OCI-LY7 (cell line): ENCODE measurements around the gene DCX. TPM values are rescaled to one million over a fixed set of nuclear protein-coding genes. Genes with fewer than 3 reads are reported as not detected.

Experiments
- BruUV-seq: library from RNA; stranded (reverse); fragments of 400-500 nt; replicated peaks from 2 replicates; lab custom pipeline; 2021; lab: Mats Ljungman, UMichigan
- CTCF ChIA-PET: fragments of 300-600 bp; sonication (Branson Sonifier 250); formaldehyde crosslinking; loops from one replicate; lab custom pipeline; 2022; ENCODE audit warnings: antibody characterized with exemption; ENCODE audit not compliant: unreplicated experiment; lab: Charles Lee
- POLR2A ChIA-PET: fragments of 300-600 bp; sonication (Branson Sonifier 250); formaldehyde crosslinking; loops from one replicate; lab custom pipeline; 2022; ENCODE audit warnings: antibody characterized with exemption; lab: Charles Lee
- DNase-seq: peaks from one replicate; pipeline ENCODE4 v3.0.0-alpha.2; 2015; ENCODE audit warnings: low spot score
- H2AFZ ChIP-seq: fragments of 200-600 bp; sonication (generic), shearing (Covaris generic); 2 replicates; pipeline ENCODE4 v1.6.1; 2014; ENCODE audit warnings: mild to moderate bottlenecking, antibody characterized with exemption, low read length, moderate library complexity
- H3K27ac ChIP-seq: fragments of 200-600 bp; sonication (generic); 2 replicates; pipeline ENCODE4 v1.5.1; 2014; ENCODE audit warnings: mixed run types, low read depth, mild to moderate bottlenecking, moderate library complexity, low read length, inconsistent platforms; ENCODE audit not compliant: poor library complexity, severe bottlenecking
- H3K36me3 ChIP-seq: fragments of 200-600 bp; sonication (generic); 2 replicates; pipeline ENCODE4 v1.6.1; 2014; ENCODE audit warnings: mild to moderate bottlenecking, antibody characterized with exemption, low read length, moderate library complexity, mixed read lengths; ENCODE audit not compliant: insufficient read depth
- H3K4me1 ChIP-seq: fragments of 200-600 bp; sonication (generic); 2 replicates; pipeline ENCODE4 v1.5.1; 2014; ENCODE audit warnings: mild to moderate bottlenecking, low read length; ENCODE audit not compliant: insufficient read depth, poor library complexity, severe bottlenecking
- H3K4me2 ChIP-seq: fragments of 200-600 bp; sonication (generic); 2 replicates; pipeline ENCODE4 v1.6.1; 2014; ENCODE audit warnings: mild to moderate bottlenecking, low read length
- H3K4me3 ChIP-seq: fragments of 200-600 bp; sonication (generic); 2 replicates; pipeline ENCODE4 v1.5.1; 2014; ENCODE audit warnings: mild to moderate bottlenecking, low read depth, low read length; ENCODE audit not compliant: poor library complexity, severe bottlenecking
- H3K79me2 ChIP-seq: fragments of 200-600 bp; sonication (generic); 2 replicates; pipeline ENCODE4 v1.6.1; 2016; ENCODE audit warnings: low read depth, mild to moderate bottlenecking, low read length, moderate library complexity, mixed read lengths; ENCODE audit not compliant: insufficient read depth
- H3K9me2 ChIP-seq: fragments of 200-600 bp; sonication (generic); 2 replicates; pipeline ENCODE4 v1.6.1; 2016; ENCODE audit warnings: mild to moderate bottlenecking, low read length, mixed read lengths; ENCODE audit not compliant: insufficient read depth
- H3K9me3 ChIP-seq: fragments of 200-600 bp; sonication (generic); 2 replicates; pipeline ENCODE4 v1.6.1; 2014; ENCODE audit warnings: mild to moderate bottlenecking, mixed run types, low read length, mixed read lengths
- H4K20me1 ChIP-seq: fragments of 200-600 bp; sonication (generic); 2 replicates; pipeline ENCODE4 v1.6.1; 2014; ENCODE audit warnings: mild to moderate bottlenecking, antibody characterized with exemption, low read length, moderate library complexity, mixed read lengths; ENCODE audit not compliant: insufficient read depth
- EZH2phosphoT487 ChIP-seq: fragments of 200-600 bp; sonication (generic); IDR thresholded peaks from 2 replicates; pipeline ENCODE4 v1.6.1; 2018; ENCODE audit warnings: low read depth, borderline replicate concordance, mild to moderate bottlenecking, mixed run types, antibody characterized with exemption, low read length, moderate library complexity, mixed read lengths
- intact Hi-C: fragments of 100-400 bp; cut with micrococcal nuclease; formaldehyde crosslinking; loops from one replicate; pipeline ENCODE4 v1.10.0; 2022; ENCODE audit not compliant: unreplicated experiment
- total RNA-seq, 2 experiments: library from RNA; depleted of rRNA in 1 of 2; stranded (reverse); fragments of >200 nt in 1 of 2; shearing (Covaris generic) in 1 of 2; gene quantifications; 2 replicates each; pipeline ENCODE4 v1.2.3, GENCODE V29; 2014 to 2022
- TF ChIP-seq, protein P1 (sequence below): fragments of 200-600 bp; sonication (generic); conservative IDR thresholded peaks from 2 replicates; pipeline ENCODE4 v1.5.1; 2014; ENCODE audit warnings: mild to moderate bottlenecking, antibody characterized with exemption, low read length, moderate library complexity, mixed read lengths

DCX gene
- total RNA-seq, 2 experiments from 2014 or later: not detected

DNA sequence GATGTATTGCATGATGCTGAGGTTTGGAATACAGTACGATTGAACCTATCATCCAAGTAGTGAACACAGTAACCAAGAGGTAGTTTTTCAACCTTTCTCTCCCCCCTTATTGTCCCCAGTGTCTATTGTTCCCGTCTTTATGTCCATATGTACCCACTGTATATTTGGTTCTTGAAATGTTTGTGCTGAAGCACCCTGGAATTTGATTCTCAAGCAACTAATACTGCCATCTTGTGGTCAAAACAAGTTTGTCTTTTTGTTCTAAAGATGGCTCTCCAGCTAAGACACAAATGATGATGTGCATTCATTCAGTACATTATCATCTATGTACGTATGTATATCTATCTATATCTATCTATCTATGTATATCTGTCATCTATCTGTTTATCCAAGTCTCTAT is 33.5 kb upstream of the DCX start:
- no peak overlapping the region for H3K4me2 ChIP-seq
- no TSS peak for BruUV-seq
- H2AFZ ChIP-seq: no peak overlapping the region
- H3K79me2 ChIP-seq: no peaks in the 10 kb centered on the region
- H3K9me2 ChIP-seq: no peaks in the 10 kb centered on the region
- peak; percentile 40 for DNase-seq
- POLR2A ChIA-PET: interaction anchor here (0.7 kb wide), 1 partner anchor 455 kb away, joined by 3 read pairs; no protein-coding TSS in a partner anchor
- TF ChIP-seq, protein P1, sequence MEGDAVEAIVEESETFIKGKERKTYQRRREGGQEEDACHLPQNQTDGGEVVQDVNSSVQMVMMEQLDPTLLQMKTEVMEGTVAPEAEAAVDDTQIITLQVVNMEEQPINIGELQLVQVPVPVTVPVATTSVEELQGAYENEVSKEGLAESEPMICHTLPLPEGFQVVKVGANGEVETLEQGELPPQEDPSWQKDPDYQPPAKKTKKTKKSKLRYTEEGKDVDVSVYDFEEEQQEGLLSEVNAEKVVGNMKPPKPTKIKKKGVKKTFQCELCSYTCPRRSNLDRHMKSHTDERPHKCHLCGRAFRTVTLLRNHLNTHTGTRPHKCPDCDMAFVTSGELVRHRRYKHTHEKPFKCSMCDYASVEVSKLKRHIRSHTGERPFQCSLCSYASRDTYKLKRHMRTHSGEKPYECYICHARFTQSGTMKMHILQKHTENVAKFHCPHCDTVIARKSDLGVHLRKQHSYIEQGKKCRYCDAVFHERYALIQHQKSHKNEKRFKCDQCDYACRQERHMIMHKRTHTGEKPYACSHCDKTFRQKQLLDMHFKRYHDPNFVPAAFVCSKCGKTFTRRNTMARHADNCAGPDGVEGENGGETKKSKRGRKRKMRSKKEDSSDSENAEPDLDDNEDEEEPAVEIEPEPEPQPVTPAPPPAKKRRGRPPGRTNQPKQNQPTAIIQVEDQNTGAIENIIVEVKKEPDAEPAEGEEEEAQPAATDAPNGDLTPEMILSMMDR: peak; percentile 73
- no peak for TF ChIP-seq EZH2phosphoT487
- no peaks in the 10 kb centered on the region for H3K4me1 ChIP-seq
- H3K27ac ChIP-seq: no peak overlapping the region
- H3K9me3 ChIP-seq: no peaks in the 10 kb centered on the region
- intact Hi-C loops: no loop called here
- H4K20me1 ChIP-seq: no peaks in the 10 kb centered on the region
- CTCF ChIA-PET: interaction anchor here (0.5 kb wide), 1 partner anchor 98 kb away, joined by 3 read pairs; no protein-coding TSS in a partner anchor
- H3K4me3 ChIP-seq: no peak overlapping the region
- no peaks in the 10 kb centered on the region for H3K36me3 ChIP-seq

DNA sequence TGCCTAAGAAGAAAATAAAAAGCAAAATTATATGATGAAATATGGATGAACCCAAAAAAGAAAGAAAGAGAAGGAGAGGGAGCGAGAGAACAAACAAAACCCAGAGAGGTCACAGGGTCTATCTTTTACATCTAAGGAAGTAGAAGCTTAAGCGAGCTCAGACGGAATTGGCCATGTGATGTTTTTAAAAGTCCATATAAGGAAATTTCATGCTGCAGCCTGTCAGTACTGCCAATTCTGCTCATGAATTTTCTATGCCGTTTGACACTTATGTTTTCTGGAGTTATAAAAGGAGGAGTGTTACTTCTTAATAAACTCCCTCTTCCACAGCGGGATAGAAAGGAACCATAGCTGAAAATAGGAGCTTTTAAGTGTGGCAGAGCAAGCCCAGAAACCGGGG is 32.9 kb upstream of the DCX start:
- CTCF ChIA-PET: interaction anchor here (0.5 kb wide), 1 partner anchor 98 kb away, joined by 3 read pairs; no protein-coding TSS in a partner anchor
- BruUV-seq: no TSS peak
- no peaks in the 10 kb centered on the region for H4K20me1 ChIP-seq
- no peaks in the 10 kb centered on the region for H3K9me3 ChIP-seq
- intact Hi-C loops: no loop called here
- no peak overlapping the region for H3K27ac ChIP-seq
- H3K36me3 ChIP-seq: no peaks in the 10 kb centered on the region
- no peak overlapping the region for H3K4me3 ChIP-seq
- H3K4me1 ChIP-seq: no peaks in the 10 kb centered on the region
- TF ChIP-seq, protein P1: no peak
- no peak for TF ChIP-seq EZH2phosphoT487
- POLR2A ChIA-PET: interaction anchor here (0.7 kb wide), 1 partner anchor 454 kb away, joined by 3 read pairs; no protein-coding TSS in a partner anchor
- no peak overlapping the region for H2AFZ ChIP-seq
- no peak for DNase-seq
- H3K9me2 ChIP-seq: no peaks in the 10 kb centered on the region
- H3K4me2 ChIP-seq: no peak overlapping the region
- no peaks in the 10 kb centered on the region for H3K79me2 ChIP-seq

DNA sequence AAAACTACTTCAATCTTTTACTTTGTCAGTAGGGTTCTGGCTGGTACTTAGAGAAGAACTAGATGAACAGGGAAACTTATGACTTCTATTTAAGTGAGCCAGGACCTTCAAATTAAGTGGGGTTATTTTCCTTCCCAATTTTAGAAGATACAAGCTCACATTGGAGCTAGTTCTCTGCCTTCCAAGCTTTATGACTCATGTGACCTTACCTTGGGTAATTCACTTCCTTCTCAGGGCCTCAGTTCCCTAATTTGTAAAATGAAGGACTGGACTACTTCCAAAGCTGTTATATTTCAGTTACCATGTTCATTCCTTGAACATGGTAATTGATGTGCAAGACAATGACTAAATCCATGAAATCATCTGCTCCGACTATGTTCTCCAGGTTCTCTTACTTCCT is 32.0 kb upstream of the DCX start:
- no peaks in the 10 kb centered on the region for H3K36me3 ChIP-seq
- H4K20me1 ChIP-seq: no peaks in the 10 kb centered on the region
- no peak overlapping the region for H2AFZ ChIP-seq
- H3K4me3 ChIP-seq: no peak overlapping the region
- no peak overlapping the region for H3K4me2 ChIP-seq
- DNase-seq: no peak
- CTCF ChIA-PET: no interaction called here
- no peaks in the 10 kb centered on the region for H3K4me1 ChIP-seq
- intact Hi-C loops: no loop called here
- H3K9me2 ChIP-seq: no peaks in the 10 kb centered on the region
- TF ChIP-seq, protein P1: no peak
- no peak for TF ChIP-seq EZH2phosphoT487
- H3K9me3 ChIP-seq: no peaks in the 10 kb centered on the region
- H3K79me2 ChIP-seq: no peaks in the 10 kb centered on the region
- BruUV-seq: no TSS peak
- H3K27ac ChIP-seq: no peak overlapping the region
- POLR2A ChIA-PET: no interaction called here
